Natural killer cell treated with Interleukin-12 subunit alpha and Interleukin-12 subunit beta and Interleukin-15 and Interleukin-18, amount 100 ng/mL, for 72 hours (primary cell): Measurements from ENCODE around the gene LAMB3. TPM values are rescaled to one million over a fixed set of nuclear protein-coding genes. Genes with fewer than 3 reads are reported as not detected.
"Not testable (repeated sequence)": the region's sequence is repeated elsewhere in the genome, so short reads cannot be mapped to it uniquely, and the experiment has no call there.

ENCODE experiments used
- ATAC-seq, 2 donors: fragments of 150-1000 bp; cut with Tn5 transposase in 1 of 2; sonication (Bioruptor Pico), chemical (Tn5 transposase) in 1 of 2; 2 replicates each; pipeline ENCODE4 v1.10.0; 2021
- DNase-seq: peaks from one replicate; pipeline ENCODE4 v3.0.0; 2022; ENCODE audit warnings: low spot score
- H3K27ac Mint-ChIP-seq, 2 donors: 1 replicate in 1 of 2; 2 replicates in 1 of 2; pipeline ENCODE4 v1.8.0; 2022; ENCODE audit warnings: mixed read lengths in 2 of 2, mild to moderate bottlenecking in 1 of 2, moderate library complexity in 1 of 2
- H3K27me3 Mint-ChIP-seq, 2 donors: 1 replicate in 1 of 2; 2 replicates in 1 of 2; pipeline ENCODE4 v1.8.0; 2022; ENCODE audit warnings: mixed read lengths in 2 of 2
- H3K36me3 Mint-ChIP-seq: one replicate; pipeline ENCODE4 v1.8.0; 2022; ENCODE audit warnings: mixed read lengths
- H3K4me1 Mint-ChIP-seq, 2 donors: 1 replicate in 1 of 2; 2 replicates in 1 of 2; pipeline ENCODE4 v1.8.0; 2022; ENCODE audit warnings: low read depth in 2 of 2, mixed read lengths in 2 of 2, mild to moderate bottlenecking in 1 of 2
- H3K4me3 Mint-ChIP-seq: one replicate; pipeline ENCODE4 v1.8.0; 2022; ENCODE audit warnings: mixed read lengths
- H3K9me3 Mint-ChIP-seq: 2 replicates; pipeline ENCODE4 v1.8.0; 2022; ENCODE audit warnings: mixed read lengths
- total RNA-seq, 2 donors: library from RNA; stranded (reverse); gene quantifications; one replicate each; pipeline ENCODE4 v1.2.3, GENCODE V29; 2022

Gene LAMB3
- 1 to 10 TPM; 1.1 to 1.2 TPM for total RNA-seq

DNA sequence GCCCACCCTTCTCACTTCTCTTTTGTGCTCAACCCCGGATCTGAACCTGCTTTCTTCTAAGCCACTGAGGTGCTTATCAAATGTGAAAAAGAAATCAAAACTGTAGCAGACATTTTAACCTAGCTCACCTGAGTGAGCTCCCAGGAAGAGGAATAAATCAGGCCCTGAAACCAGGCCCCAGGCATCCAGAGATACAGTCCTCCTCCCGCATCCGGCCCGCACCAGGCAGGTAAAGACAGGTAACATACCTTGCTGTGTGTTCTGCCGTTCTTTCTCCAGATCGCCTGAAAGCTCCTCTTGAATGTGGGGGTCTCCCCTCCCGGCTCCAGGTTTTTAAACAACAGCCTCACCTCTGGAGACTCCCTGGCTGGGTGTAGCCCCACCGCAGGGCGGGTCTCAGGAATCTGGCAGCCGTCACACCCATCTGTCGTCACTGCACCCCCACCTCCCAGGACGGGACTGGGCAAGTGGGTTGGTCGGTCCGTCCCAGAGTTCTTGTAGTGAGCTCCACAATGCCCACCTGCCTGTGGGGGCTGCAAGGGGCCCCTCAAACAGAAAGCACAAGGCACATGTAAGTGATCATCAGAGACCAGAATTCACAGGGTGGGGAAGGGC, at the start of gene LAMB3:
Gene LAMB3 (minus strand): TSS at position 305 of the 615 bp plus-strand sequence. CDS start 1,481 bp downstream, outside the sequence.
- no peak for ATAC-seq
- H3K9me3 Mint-ChIP-seq = no peaks in the 10 kb centered on the region
- DNase-seq = no peak
- peak within 1 kb of the TSS in 1 of 2 donors; percentile 53 for H3K27ac Mint-ChIP-seq
- no peaks in the 10 kb centered on the region for H3K36me3 Mint-ChIP-seq
- peaks cover 9 to 19% of the 10 kb centered on the region in 2 donors for H3K4me1 Mint-ChIP-seq
- H3K4me3 Mint-ChIP-seq = no peak within 1 kb of the TSS
- H3K27me3 Mint-ChIP-seq = no peaks in the 10 kb centered on the region

DNA sequence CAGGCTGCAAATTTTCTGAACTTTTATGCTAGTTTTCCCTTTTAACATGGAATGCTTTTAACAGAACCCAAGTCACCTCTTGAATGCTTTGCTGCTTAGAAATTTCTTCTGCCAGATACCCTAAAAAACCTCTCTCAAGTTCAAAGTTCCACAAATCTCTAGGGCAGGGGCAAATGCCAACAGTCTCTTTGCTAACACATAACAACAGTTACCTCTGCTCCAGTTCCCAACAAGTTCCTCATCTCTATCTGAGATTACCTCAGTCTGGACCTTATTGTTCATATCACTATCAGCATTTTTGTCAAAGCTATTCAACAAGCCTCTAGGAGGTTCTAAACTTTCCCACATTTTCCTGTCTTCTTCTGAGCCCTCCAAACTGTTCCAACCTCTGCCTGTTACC, 48.5 kb upstream of the LAMB3 start:
- H3K27me3 Mint-ChIP-seq, H3K27ac Mint-ChIP-seq, ATAC-seq, H3K4me3 Mint-ChIP-seq, H3K9me3 Mint-ChIP-seq, H3K36me3 Mint-ChIP-seq, DNase-seq: not testable (repeated sequence)
- peaks cover 4 to 20% of the 10 kb centered on the region in 2 donors for H3K4me1 Mint-ChIP-seq

DNA sequence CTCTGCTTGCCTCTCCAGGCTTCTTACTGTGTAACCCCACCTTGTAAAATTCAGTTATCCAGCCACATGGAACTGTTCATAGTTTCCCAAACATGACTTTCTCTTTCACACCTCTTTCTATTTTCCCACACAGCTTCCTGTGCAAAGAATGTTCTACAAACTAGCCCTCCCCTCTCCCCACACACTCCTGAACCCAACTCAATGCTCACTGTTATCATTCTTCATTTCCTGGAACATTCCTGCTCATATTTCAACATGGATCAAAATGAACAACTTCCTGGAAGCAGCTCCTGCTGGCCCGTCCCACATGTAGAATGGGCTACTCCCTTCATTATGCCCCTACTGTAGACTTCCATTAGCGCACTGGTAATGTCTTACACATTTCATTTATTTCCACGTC, 44.9 kb upstream of the LAMB3 start:
- H3K36me3 Mint-ChIP-seq = no peaks in the 10 kb centered on the region
- no peak overlapping the region for H3K4me3 Mint-ChIP-seq
- H3K27me3 Mint-ChIP-seq = peaks cover 0 to 3% of the 10 kb centered on the region in 2 donors
- no peak overlapping the region for H3K27ac Mint-ChIP-seq
- no peak for ATAC-seq
- H3K4me1 Mint-ChIP-seq = peaks cover 12 to 18% of the 10 kb centered on the region in 2 donors
- no peaks in the 10 kb centered on the region for H3K9me3 Mint-ChIP-seq
- no peak for DNase-seq

DNA sequence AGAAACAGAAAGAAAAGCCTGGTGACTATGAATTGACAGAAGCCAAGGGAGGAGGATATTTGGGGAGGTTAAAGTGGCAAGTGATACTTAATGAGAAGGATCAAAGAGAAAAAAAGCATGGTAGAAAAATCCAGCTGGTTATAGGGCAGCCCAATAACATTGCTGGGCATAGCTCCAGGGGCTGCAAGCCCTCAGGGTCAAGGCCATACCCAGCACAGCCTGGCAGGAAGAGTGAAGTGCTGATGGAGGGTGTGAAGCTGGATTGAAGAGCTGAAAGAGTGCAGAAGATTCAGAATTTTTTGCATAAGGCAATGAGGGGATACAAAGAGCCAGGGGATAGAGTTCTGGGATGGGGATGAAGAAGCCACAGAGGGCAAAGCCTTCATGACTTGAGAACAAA, 44.4 kb upstream of the LAMB3 start:
- DNase-seq (no peak), ATAC-seq (peak in 1 of 2 donors; percentile 31)
- Mint-ChIP-seq H3K9me3 (no peaks in the 10 kb centered on the region), H3K36me3 (no peaks in the 10 kb centered on the region), H3K27me3 (peaks cover 0 to 2% of the 10 kb centered on the region in 2 donors), H3K27ac (no peak overlapping the region), H3K4me1 (peaks cover 12 to 18% of the 10 kb centered on the region in 2 donors), H3K4me3 (no peak overlapping the region)

DNA sequence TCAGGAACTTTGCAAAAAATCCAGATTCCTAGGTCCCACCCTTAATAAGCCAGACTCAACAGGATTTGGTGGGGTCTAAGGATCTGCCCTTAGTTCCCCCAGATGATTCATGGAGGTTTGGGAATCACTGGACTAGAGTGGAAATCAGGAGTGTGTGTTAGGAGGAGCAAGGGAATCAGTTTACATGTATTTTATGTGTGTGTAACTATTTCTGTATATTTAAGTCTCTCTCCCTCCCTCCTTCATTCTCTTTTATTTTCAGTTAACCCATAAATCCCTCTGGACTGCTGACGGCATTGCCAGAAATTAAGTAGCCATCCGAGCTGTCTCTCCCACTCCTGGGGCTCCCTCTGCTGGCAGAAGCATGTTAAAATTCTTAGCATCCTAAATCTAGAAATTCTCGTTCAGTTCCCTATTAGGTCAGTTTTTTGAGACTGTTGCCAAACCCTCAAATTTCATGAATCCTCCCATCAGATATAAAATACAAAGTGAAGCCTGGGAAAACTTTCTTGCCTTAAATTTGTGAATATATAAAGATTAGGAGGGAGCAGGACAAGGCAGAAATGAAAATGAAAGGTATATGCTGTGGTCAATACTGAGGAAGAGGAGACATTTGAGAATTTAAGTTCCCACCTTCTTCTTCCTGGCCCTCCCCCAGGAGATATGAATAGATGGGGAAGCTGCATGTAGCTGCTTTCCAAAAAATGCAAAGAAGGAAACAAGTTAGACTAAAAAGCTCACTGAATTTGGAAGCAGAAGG, 40.7 kb upstream of the LAMB3 start:
- no peaks in the 10 kb centered on the region for H3K9me3 Mint-ChIP-seq
- peaks cover 12 to 18% of the 10 kb centered on the region in 2 donors for H3K4me1 Mint-ChIP-seq
- no peaks in the 10 kb centered on the region for H3K27me3 Mint-ChIP-seq
- DNase-seq (peak; percentile 79), ATAC-seq (peak in 1 of 2 donors; percentile 48)
- H3K27ac Mint-ChIP-seq = peak overlapping the region in 1 of 2 donors; percentile 26
- no peak overlapping the region for H3K4me3 Mint-ChIP-seq
- H3K36me3 Mint-ChIP-seq = no peaks in the 10 kb centered on the region

DNA sequence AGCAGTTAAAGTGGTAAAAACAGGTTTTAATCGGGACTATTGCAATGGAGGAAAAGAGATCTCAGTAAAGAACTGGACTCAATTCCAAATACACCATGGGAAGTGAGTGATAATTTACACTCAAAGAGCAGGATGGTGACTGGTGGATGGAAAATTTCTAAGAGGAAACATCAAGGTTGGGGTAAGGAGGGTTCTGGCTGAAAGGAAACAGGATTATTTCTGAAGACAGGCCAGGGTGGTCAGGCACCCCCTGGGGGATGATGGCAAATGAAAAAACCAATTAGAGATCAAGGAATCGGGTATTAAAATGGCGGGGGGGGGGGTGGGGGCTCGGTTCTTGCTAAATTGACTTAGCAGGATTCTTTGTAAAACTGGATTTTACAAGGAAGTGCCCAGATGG, 40.1 kb upstream of the LAMB3 start:
- DNase-seq = no peak
- Mint-ChIP-seq H3K27me3 (no peaks in the 10 kb centered on the region), H3K27ac (peak overlapping the region in 1 of 2 donors; percentile 26), H3K4me3 (no peak overlapping the region), H3K4me1 (peaks cover 12 to 16% of the 10 kb centered on the region in 2 donors), H3K9me3 (no peaks in the 10 kb centered on the region), H3K36me3 (no peaks in the 10 kb centered on the region)
- ATAC-seq = no peak

DNA sequence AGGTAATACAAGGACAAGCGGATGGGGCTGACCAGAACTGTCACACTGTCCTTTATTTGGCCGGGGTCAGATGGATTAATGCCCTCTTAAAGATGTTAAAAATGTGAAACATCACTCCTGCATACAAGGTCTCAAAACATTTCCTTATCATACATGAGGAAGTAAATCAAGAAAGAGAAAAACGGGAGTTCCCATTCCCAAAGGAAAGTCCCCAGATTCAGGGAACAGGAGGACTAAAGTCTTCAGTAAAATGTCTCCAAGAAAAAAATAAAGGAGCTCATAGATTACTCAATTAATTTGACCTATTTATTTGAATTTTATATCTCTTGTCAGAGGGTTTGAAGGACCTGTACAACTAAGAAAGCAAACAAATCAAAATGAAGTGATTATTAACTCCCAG, 39.0 kb upstream of the LAMB3 start:
- ATAC-seq (no peak), DNase-seq (no peak)
- Mint-ChIP-seq H3K4me1 (peaks cover 10% of the 10 kb centered on the region in 2 donors), H3K27ac (no peak overlapping the region), H3K4me3 (no peak overlapping the region), H3K27me3 (no peaks in the 10 kb centered on the region), H3K36me3 (no peaks in the 10 kb centered on the region), H3K9me3 (no peaks in the 10 kb centered on the region)

DNA sequence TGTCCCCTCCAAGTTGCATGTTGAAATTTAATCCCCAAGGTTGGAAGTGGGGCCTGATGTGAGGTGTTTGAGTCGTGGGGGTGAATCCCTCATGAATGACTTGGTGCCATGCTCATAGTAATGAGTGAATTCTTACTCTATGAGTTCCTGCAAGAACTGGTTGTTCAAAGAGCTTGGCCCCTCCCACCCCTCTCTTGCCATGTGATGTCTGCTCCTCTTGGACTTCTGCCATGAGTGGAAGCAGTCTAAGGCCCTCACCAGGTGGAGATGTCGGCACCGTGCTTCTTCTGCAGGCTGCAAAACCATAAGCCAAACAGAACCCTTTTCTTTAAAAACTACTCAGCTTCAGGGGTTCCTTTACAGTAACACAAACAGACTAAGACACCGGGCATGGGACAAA, 37.3 kb upstream of the LAMB3 start:
- no peak for DNase-seq
- H3K9me3 Mint-ChIP-seq = no peaks in the 10 kb centered on the region
- H3K4me1 Mint-ChIP-seq = peaks cover 21% of the 10 kb centered on the region in 2 donors
- no peaks in the 10 kb centered on the region for H3K36me3 Mint-ChIP-seq
- H3K4me3 Mint-ChIP-seq = no peak overlapping the region
- no peak overlapping the region for H3K27ac Mint-ChIP-seq
- no peak for ATAC-seq
- H3K27me3 Mint-ChIP-seq = no peaks in the 10 kb centered on the region

DNA sequence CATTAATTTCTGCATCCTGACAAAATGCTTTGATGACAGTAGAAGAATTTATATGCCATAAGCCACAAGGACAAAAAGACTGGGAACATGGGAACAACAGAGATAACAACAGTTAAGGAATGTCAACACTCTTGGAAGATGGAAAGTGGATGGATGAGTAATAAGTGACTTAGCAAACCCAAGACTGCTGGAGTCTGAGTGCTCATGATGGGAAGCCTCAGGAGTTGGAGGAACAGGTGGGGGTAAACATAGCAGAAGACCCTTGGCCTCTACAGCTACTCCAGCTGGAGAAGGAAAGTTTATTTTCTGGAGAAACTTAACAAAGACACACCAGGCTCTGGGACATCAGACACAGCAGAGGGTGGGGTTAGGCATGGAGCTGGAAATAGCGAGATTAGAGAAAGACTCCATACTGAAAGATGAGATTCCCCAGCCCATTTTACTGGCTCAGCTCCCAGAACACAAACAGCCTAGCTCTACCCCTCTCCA, 36.6 kb upstream of the LAMB3 start:
- ATAC-seq (no peak), DNase-seq (no peak)
- no peak overlapping the region for H3K4me3 Mint-ChIP-seq
- no peaks in the 10 kb centered on the region for H3K9me3 Mint-ChIP-seq
- H3K27ac Mint-ChIP-seq = no peak overlapping the region
- no peaks in the 10 kb centered on the region for H3K36me3 Mint-ChIP-seq
- no peaks in the 10 kb centered on the region for H3K27me3 Mint-ChIP-seq
- H3K4me1 Mint-ChIP-seq = peaks cover 18 to 21% of the 10 kb centered on the region in 2 donors

DNA sequence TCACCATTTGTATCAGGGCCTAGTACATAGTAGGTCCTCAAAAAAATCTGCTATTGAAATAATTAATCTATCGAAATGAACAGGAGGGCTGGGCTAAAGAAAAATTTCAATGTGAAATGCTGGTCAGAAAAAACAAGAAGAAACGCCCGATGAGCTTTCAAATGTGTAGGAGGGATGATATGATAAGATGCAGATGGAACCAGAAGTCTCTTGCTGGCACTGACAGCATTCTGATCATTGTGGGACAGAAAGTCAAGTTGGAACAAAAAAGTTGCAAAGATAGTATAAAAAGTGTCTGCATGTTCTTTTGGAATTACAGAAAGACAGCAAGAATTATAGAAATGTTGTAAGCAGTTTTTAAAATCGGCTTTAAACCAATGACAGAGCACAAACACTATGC, 34.1 kb upstream of the LAMB3 start:
- no peaks in the 10 kb centered on the region for H3K36me3 Mint-ChIP-seq
- H3K4me3 Mint-ChIP-seq = peak overlapping the region; percentile 49
- DNase-seq (no peak), ATAC-seq (no peak)
- peak overlapping the region; percentile 10 to 68 for H3K27ac Mint-ChIP-seq
- no peaks in the 10 kb centered on the region for H3K27me3 Mint-ChIP-seq
- H3K4me1 Mint-ChIP-seq = peaks cover 12 to 14% of the 10 kb centered on the region in 2 donors
- H3K9me3 Mint-ChIP-seq = no peaks in the 10 kb centered on the region

DNA sequence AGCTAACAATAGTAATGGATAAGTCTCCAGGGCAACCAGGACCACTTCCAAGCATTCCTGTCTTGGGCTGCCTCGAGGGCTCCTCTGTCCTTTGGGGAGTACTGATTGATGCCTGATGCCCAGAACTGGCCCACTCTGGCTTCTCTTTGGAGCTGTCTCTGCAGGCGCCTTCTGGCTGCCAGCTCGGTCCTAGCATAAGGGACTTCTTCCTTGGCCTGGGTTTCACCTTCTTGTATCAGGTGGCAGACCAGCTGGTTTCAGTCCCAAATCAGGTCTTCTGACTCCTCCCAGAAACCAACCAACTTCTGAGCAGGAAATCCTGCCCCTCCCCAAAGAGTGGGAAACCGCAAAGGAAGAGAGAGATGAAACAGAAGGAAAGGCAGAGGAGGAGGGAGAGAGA, 33.6 kb upstream of the LAMB3 start:
- no peaks in the 10 kb centered on the region for H3K36me3 Mint-ChIP-seq
- DNase-seq (no peak), ATAC-seq (peak; percentile 48 to 50)
- no peaks in the 10 kb centered on the region for H3K27me3 Mint-ChIP-seq
- peak overlapping the region; percentile 10 to 68 for H3K27ac Mint-ChIP-seq
- H3K9me3 Mint-ChIP-seq = no peaks in the 10 kb centered on the region
- peak overlapping the region; percentile 49 for H3K4me3 Mint-ChIP-seq
- H3K4me1 Mint-ChIP-seq = peaks cover 12 to 14% of the 10 kb centered on the region in 2 donors

DNA sequence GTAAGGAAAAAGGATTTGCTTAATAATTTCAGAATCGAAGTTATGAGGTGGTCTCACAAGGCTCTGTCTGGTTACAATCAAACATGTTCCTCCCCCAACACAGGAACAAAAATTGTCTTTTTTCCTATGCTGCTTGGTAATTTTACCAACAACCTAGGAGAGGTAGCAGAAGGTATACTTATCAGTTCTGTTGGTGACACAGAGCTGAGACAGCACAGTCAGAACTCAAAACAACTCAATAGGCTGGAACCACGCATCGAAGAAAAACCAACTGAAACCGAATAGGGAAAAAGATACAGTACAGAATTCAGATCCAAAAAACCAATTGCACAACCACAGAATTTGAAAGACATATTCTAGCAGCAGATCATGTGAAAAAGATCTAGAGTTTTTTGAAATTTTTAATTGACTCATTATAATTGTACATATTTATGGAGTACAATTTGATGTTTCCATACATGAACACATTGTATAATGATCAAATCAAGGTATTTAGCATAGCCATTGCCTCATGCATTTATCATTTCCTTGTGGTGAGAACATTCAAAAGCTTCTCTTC, 26.8 kb upstream of the LAMB3 start:
- ATAC-seq (no peak), DNase-seq (no peak)
- H3K27me3 Mint-ChIP-seq = peaks cover 41 to 49% of the 10 kb centered on the region in 2 donors
- H3K27ac Mint-ChIP-seq = no peak overlapping the region
- no peak overlapping the region for H3K4me3 Mint-ChIP-seq
- H3K36me3 Mint-ChIP-seq = peaks cover 8% of the 10 kb centered on the region
- H3K4me1 Mint-ChIP-seq = peaks cover 15 to 20% of the 10 kb centered on the region in 2 donors
- H3K9me3 Mint-ChIP-seq = no peaks in the 10 kb centered on the region

DNA sequence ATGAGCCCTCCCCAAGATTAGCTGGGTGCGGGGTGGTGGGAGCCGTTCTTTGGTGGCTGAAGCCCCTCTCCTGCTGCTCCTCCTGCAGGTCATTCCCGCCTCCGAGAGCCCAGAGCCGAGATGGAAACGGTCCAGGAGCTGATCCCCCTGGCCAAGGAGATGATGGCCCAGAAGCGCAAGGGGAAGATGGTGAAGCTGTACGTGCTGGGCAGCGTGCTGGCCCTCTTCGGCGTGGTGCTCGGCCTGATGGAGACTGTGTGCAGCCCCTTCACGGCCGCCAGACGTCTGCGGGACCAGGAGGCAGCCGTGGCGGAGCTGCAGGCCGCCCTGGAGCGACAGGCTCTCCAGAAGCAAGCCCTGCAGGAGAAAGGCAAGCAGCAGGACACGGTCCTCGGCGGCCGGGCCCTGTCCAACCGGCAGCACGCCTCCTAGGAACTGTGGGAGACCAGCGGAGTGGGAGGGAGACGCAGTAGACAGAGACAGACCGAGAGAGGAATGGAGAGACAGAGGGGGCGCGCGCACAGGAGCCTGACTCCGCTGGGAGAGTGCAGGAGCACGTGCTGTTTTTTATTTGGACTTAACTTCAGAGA, 23.4 kb upstream of the LAMB3 start:
- DNase-seq = no peak
- Mint-ChIP-seq H3K4me3 (peak overlapping the region; percentile 61), H3K9me3 (peaks cover 4% of the 10 kb centered on the region), H3K36me3 (peaks cover 12% of the 10 kb centered on the region), H3K4me1 (peaks cover 34 to 36% of the 10 kb centered on the region in 2 donors), H3K27me3 (peaks cover 50 to 60% of the 10 kb centered on the region in 2 donors), H3K27ac (peak overlapping the region in 1 of 2 donors; percentile 11)
- ATAC-seq = peak; percentile 16 to 29
